NCI-H1092 treated with DMSO at 0.1 percent for 48 hours (cell line): Measurements from ENCODE around the gene PCIF1.
"Not testable (repeated sequence)": the region's sequence is repeated elsewhere in the genome, so short reads cannot be mapped to it uniquely, and the experiment has no call there.

Experiments
- DNase-seq: peaks from one replicate; lab custom pipeline; 2025; lab: John Stamatoyannopoulos, UW

PCIF1 gene

DNA sequence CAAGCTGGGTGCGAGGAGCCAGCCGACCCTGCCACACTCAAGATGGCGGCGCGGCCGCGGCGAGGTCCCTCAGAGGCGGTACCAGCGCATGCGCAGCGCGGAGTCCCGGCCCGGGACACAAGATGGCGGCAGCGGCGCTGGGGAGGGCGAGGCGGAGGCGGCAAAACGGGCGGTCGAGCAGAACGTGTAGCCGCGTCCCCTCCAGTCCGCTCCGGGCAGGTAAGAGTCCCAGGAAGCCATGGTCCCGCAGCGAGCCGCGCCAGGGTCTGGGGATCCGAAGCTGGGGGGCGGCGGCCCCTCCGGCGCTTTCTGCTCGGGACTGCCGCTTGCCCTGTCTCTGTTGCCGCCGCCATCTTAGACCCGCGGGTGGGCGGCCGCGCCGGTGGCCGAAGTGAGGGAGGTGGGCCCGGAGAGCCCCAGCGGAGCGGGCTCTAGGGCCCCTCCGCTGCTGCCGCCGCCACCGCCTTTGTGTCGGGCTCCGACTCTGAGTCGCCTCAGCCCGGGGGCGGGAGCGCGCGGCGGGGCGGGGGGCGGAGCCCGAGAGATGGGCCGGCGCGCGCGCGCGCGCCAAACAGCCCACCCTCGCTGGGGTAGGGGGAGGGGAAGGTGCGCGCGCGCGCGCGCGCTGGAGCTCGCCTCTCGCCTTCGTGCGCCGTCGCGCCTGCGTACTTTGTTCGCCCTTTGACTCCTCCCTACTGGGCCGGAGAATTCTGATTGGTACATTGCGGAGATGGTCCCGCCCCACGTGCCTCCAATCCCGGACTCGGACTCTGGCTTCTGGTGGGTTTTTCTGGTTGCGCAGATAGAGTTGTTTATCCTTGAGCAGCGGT is at the start of gene PCIF1:
Gene PCIF1, plus strand, starts transcription at position 98 of the 830 bp plus-strand sequence. CDS start 4,317 bp downstream, outside the sequence.
- peak; percentile 98 for DNase-seq

DNA sequence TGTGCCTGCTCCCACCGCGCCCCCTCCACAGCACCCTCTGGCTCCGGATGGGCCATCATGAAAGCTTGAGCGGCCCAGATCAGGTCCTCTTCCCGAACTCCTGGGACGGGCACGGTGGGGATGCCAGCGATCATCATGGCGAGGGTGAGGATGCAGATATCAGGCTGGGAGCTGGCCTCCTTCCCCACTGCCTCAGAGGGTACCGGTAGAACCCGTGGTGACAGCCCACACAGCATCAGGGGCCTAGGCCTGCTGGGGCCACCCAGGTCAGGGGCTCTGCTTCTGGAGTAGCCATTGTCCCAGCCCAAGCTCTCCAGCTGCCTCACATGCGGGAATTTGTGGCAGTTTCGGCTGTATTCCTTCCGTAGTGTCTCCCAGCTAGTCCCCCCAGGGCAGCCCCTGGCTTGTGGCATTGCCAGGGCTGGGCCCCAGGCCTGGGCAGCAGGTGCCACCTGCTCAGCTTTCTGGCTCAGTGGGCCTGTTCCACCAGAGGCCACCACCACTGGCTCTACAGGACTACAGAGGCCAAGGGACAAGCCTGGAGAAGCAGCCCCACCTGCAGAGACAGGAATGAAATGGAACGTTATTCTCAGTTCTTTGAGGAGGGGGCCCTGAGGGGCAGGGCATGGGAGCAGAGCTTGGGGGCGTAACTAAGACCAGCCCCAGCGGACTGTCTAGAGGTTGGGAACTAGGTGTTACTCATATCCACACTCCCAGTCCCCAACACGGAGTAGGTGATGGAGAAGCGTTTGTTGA is 47.7 kb upstream of the PCIF1 start:
- no peak for DNase-seq

DNA sequence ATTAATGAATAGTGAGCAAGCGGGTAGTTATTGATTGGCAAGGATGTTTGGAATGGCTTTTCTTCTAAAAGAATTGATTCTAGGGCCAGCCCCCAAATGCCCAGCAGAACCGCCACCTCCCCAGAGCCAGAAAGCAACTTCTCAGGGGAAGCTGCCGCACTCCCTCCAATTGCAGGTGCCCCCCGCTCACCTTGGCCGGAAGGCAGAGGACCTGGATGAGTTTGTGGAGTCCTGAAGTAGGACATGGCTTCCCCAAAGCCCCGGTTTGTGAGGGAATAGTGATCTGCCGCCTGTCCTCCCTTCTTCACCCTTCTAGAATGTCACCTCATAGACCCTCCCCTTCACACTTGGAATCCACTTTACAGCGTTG is 47.2 kb upstream of the PCIF1 start, which contains the start of gene SPATA25:
Gene SPATA25, minus strand, starts transcription at position 277 of the 370 bp plus-strand sequence. Its CDS starts 32 bp downstream, at position 245.
- DNase-seq: no peak

DNA sequence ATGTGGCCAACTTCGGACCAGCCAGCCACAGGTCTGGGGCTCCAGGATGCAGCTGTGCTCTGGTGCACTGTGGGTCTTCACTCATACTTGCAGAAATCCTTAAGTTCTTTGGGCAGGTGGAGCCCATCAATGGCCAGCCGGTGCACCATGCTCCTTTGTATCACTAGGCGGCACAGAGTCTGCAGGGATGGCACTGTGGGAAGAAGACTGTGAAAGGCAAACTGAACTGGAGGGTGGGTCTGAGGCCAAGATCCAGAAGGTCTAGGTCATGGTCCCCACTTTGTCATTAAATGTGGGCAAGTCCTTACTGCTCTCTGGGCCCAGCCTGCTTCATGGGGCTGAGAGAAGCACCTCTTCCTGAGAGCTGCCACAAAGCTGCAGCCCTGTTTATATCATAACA is 45.8 kb upstream of the PCIF1 start:
- no peak for DNase-seq

DNA sequence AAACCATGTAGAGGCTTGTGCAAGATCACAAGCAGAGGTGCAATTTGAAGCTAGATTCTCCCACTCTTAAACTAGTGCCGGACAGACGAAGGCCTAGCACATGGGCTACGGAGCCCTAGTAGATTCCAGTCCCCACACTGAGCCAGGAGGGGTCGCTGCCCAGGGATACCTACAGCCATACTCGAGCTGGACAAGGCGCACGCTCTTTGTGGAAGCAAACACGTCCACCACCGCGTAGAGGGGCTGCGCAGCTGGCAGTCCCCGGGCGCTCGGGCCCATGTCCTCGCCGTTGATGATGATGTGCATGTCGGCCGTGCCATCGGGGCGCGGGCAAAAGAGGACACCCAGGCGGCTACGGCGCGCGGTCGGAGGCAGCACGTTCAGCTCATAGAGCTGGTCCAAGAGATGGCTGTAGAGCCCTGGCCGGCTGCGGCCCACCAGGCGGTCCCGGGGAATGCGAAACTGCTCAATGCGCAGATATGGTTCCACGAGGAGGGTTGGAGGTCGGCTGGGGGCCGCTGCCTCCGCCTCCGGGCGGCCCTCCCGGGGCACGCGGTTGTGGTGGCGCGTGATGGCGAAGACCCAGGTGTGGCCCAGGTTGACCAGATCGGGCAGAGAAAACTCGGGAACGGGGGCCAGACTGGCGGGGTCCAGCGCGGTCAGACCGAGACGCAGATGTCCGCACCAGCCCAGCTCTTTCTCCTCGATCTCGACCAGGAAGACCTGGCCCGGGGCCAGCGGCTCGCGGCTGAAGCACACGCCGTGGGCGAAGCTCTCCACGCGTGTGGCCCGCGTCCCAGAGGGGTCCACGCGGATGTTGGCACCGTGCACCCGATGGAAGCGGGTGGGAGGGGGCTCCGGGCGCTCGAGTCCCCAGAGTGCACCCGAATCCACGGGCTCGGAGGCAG is 44.2 kb upstream of the PCIF1 start:
- DNase-seq: peak; percentile 80

DNA sequence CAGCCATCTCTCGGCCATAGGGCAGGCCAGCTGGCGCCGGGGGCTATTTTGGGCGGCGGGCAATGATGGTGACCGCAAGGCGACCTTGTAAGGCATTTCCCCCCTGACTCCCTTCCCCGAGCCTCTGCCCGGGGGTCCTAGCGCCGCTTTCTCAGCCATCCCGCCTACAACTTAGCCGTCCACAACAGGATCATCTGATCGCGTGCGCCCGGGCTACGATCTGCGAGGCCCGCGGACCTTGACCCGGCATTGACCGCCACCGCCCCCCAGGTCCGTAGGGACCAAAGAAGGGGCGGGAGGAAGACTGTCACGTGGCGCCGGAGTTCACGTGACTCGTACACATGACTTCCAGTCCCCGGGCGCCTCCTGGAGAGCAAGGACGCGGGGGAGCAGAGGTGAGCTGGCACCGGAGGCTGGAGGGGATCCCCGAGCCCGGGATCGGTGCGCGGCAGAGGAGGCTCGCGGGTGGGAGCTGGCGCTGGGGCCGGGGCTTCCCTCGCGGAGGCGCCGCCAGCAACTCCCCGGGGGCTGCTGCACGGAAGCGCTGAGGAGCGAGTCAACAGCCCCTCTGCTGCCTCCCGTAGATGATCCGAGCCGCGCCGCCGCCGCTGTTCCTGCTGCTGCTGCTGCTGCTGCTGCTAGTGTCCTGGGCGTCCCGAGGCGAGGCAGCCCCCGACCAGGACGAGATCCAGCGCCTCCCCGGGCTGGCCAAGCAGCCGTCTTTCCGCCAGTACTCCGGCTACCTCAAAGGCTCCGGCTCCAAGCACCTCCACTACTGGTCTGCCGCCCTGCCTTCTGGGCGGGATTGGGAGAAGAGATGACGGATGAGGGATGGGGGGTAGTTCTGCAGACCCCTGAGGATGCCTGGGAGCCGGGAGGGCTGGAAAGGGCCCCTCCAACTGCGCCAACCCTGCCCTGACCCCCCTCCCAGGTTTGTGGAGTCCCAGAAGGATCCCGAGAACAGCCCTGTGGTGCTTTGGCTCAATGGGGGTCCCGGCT is 43.2 kb upstream of the PCIF1 start, which contains the start of the genes CTSA and NEURL2:
Gene CTSA, plus strand, starts transcription at position 351 of the 999 bp plus-strand sequence. Its CDS starts 234 bp downstream, at position 585.
Gene NEURL2, minus strand, starts transcription at position 224 of the 999 bp plus-strand sequence. Its CDS starts 217 bp downstream, at position 7.
- peak; percentile 77 for DNase-seq

DNA sequence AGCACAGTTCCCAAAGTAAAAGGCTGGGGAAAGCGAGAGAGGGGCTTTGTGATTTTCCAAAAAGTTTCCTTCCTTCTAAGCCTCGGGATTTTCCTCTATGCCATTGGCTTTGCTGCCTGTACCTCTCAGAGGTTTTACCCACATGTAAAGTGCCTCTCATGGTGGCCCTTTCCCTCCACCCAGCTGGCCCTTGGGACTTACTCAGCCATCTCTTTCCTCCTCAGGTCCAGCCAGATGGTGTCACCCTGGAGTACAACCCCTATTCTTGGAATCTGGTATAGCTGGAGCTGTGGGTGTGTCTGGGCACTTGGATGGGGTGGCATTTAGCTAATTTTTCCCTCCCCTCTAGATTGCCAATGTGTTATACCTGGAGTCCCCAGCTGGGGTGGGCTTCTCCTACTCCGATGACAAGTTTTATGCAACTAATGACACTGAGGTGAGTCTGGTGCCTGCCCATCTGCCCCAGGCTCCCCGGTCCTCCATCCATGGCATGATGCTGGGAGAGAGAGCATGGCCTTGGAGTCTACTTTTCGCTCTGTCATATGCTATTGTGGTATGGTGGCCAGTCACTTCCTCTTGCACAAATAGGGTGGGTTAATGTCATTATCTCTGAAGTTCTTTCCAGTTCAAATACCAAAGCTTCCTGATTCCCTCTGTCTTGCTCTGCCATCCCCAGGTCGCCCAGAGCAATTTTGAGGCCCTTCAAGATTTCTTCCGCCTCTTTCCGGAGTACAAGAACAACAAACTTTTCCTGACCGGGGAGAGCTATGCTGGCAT is 42.2 kb upstream of the PCIF1 start:
- DNase-seq: no peak

DNA sequence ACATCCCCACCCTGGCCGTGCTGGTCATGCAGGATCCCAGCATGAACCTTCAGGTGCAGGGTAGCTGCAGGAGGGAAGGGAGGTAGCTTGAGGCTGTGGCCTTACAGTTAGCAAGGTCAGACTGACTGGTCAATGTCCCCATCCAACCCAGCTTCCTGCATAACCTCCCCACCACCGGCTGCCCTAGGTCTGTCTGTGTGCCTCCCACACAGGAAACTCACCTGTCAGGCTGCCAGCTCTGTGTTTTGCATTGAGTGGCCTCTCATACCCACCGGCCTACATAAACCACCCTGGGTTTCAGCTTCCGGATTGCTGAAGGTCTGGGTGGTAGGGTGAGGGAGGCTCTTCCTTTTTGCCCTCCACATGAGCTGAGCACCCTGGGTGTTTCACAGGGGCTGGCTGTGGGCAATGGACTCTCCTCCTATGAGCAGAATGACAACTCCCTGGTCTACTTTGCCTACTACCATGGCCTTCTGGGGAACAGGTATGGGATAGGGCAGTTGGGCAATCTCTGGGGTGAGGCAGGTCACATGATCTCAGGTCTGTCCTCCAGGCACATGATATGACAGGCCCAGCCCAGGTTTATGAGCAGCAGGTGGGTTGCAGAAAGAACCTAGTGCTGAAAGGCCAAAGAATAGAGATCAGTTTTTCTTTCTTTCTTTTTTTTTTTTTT is 41.5 kb upstream of the PCIF1 start:
- no peak for DNase-seq

DNA sequence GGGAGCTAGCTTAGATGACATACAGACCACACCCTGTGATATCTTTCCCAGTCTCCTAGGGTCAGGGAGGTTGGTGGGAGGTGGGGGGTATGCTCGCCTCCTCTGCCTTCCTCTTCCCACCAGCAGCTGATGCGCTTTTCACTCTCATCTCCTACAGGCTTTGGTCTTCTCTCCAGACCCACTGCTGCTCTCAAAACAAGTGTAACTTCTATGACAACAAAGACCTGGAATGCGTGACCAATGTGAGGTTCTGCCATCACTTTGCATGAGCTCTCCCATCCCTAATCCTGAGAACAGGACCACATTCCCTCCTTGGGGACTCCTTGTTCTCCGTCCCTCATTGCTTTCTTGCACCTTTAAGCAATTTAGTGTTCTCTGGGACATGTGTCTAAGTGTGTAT is 40.7 kb upstream of the PCIF1 start:
- no peak for DNase-seq

DNA sequence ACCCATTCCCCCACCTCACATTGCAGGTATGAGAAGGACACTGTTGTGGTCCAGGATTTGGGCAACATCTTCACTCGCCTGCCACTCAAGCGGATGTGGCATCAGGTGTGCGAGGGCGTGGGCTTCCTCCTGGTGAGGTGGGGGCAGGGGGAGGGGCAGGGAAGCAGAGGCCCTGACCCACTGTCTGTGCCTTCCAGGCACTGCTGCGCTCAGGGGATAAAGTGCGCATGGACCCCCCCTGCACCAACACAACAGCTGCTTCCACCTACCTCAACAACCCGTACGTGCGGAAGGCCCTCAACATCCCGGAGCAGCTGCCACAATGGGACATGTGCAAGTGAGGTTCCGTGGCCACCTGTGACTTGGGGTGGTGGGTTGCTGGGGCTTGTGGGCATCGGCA is 39.7 kb upstream of the PCIF1 start:
- DNase-seq: no peak

DNA sequence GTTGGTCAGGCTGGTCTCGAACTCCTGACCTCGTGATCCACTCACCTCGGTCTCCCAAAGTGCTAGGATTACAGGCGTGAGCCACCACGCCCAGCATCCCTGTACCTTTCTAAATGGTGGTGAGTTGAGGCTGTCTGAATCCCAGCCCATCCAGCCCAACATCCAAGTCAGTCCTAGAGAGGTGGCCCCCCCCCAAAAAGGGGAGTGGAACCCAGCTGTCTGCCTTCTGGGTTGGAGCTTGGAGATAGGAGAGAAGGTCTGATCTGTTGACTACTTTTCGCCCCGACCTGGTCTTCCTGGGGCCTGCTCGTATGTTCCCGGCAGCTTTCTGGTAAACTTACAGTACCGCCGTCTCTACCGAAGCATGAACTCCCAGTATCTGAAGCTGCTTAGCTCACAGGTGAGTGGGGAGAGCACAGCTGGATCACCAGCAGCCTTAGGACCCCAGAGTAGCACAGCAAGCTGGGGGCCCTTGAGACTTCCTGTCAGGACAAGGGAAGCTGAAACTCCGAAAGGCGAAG is 37.8 kb upstream of the PCIF1 start:
- no peak for DNase-seq

DNA sequence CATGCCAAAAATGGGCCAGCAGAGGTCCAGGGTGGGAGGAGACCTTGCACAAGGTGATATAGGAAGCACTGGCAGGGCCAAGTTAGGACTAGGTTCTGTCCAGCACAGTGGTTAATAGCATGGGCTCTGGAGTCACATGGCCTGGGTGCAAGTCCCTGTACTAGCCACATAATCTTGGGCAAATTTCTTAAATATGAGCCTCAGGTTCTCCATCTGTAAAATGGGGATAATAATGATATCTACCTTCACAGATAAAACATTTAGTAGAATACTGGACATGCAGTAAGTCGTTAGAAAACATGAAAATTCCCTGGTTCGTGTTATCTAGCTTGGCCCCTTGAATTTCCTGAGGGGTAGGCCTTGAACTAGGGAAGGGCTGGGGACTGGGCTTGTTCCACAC is 37.2 kb upstream of the PCIF1 start:
- DNase-seq: no peak

DNA sequence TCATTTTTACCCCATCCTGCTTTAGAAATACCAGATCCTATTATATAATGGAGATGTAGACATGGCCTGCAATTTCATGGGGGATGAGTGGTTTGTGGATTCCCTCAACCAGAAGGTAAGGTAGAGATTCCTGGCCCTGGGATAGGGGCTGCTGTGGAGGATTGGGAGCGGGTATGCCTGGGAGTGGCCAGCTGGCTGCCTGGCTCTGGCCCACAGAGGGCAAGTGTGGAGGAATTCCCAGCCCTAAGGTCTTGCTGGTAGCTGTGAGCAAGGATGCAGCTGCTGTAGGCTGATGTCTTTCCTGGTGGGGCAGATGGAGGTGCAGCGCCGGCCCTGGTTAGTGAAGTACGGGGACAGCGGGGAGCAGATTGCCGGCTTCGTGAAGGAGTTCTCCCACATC is 36.8 kb upstream of the PCIF1 start:
- no peak for DNase-seq

DNA sequence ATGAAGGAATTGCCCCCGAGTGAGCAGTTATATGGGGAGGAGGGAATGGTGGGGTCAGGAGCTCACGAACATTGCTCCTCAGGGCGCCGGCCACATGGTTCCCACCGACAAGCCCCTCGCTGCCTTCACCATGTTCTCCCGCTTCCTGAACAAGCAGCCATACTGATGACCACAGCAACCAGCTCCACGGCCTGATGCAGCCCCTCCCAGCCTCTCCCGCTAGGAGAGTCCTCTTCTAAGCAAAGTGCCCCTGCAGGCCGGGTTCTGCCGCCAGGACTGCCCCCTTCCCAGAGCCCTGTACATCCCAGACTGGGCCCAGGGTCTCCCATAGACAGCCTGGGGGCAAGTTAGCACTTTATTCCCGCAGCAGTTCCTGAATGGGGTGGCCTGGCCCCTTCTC is 36.2 kb upstream of the PCIF1 start:
- no peak for DNase-seq

DNA sequence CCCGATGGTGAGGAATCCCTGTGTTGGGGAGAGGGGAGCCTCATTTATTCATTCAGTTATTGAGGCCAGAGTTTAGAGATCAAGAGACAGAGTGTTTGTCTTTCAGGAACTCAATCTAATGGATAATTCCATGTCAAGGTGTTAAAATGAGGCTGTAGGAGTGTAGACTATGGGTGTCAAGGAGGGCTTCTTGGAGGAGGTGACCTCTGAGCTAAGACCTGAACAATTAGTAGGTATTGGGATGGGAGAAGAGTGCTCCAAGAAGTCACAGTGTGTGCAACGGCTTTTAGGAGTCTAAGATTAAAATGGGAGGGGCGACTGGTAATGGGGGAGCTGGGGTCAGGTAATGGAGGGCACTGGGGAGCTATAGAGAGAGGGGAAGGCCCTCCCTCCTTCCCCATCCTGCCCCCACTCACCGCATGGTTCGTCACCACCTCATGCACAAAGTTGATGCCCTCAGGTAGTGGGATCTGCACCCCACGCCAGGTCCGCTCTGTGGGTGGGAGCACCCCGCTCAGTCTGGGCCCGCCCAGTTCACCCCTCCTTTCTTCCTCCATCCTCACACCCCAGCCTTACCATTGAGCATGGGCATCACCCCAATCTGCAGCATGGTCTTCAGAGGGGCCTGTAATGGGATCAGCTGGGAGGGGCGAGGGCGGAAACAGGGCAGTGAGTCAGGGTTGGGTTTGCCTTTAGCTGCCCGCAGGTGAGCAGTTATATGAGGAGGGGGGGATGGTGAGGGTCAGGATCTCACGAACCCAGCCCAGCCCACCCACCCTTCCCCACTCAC is 35.2 kb upstream of the PCIF1 start:
- DNase-seq: no peak

DNA sequence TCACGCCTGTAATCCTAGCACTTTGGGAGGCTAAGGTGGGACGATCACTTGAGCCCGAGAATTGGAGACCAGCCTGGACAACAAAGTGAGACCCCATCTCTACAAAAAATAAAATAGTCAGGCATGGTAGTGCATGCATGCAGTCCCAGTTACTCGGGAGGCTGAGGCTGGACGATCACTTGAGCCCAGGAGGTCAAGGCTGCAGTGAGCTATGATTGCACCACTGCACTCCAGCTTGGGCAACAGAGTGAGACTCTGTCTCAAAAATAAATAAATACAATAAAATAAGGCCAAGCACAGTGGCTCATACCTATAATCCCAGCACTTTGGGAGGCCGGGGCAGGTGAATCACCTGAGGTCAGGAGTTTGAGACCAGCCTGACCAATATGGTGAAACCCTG is 33.2 kb upstream of the PCIF1 start:
- not testable (repeated sequence) for DNase-seq

DNA sequence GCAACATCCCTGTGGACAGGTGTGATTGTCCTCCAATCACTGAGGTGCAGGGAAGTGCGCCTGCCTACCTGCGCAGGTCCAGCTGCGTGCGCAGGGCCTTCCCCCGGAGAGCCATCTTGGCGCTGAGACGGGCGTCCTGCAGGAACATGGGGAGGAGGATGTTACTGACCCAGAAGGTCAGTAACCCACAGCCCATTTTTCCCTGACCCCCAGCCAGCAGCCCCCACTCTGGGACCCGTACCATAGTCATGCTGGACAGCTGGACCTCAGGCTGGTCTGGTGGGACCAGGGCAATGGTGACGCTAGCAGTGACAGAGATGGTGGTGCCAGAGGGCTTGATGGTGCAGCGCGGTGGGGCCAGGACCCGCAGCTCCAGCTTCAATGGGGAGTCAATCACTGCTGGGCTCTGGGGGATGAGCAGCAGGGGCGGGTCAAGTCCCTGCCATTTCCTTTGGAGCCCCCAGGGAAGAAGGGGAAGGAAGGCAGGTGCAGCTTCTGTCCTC is 32.2 kb upstream of the PCIF1 start:
- no peak for DNase-seq
